ENCODE measurements around the gene PPIL1.

PPIL1 gene

GRCh38 chr6:36890112-36890663 is 15.6 kb upstream of the PPIL1 start:
- DNase-seq (ENCODE audit: extremely low read depth in 1 of 2, low read depth in 1 of 2) = no peak

GRCh38 chr6:36888654-36889481 is 14.3 kb upstream of the PPIL1 start:
- DNase-seq (ENCODE audit: extremely low read depth in 1 of 2, low read depth in 1 of 2) = no peak

GRCh38 chr6:36888115-36888643 is 13.6 kb upstream of the PPIL1 start:
- DNase-seq (ENCODE audit: extremely low read depth in 1 of 2, low read depth in 1 of 2) = no peak

GRCh38 chr6:36886950-36887618 is 12.5 kb upstream of the PPIL1 start:
- no peak for DNase-seq (ENCODE audit: extremely low read depth in 1 of 2, low read depth in 1 of 2)

- peak; percentile 94 to 95 for DNase-seq (ENCODE audit: extremely low read depth in 1 of 2, low read depth in 1 of 2)
Observed at GRCh38 chr6:36885461-36886401, 11.1 kb upstream of the PPIL1 start, which contains the start of gene C6orf89. Gene C6orf89, plus strand, starts transcription at chr6:36885952. Its CDS starts 13,493 bp downstream, at chr6:36899445.

- no peak for DNase-seq (ENCODE audit: extremely low read depth in 1 of 2, low read depth in 1 of 2)
Observed at GRCh38 chr6:36884610-36885009, 10.0 kb upstream of the PPIL1 start.

- DNase-seq (ENCODE audit: extremely low read depth in 1 of 2, low read depth in 1 of 2) = no peak
Observed at GRCh38 chr6:36875250-36875633, 639 bp upstream of the PPIL1 start.

GRCh38 chr6:36873612-36874442 is 776 bp downstream of the PPIL1 start:
- no peak for DNase-seq (ENCODE audit: extremely low read depth in 1 of 2, low read depth in 1 of 2)

GRCh38 chr6:36873115-36873514 is 1.5 kb downstream of the PPIL1 start:
- DNase-seq (ENCODE audit: extremely low read depth in 1 of 2, low read depth in 1 of 2) = no peak

GRCh38 chr6:36871686-36872085 is 2.9 kb downstream of the PPIL1 start:
- no peak for DNase-seq (ENCODE audit: extremely low read depth in 1 of 2, low read depth in 1 of 2)

- DNase-seq (ENCODE audit: extremely low read depth in 1 of 2, low read depth in 1 of 2) = no peak
Observed at GRCh38 chr6:36867471-36868224, 7.0 kb downstream of the PPIL1 start.

GRCh38 chr6:36865835-36866234 is 8.8 kb downstream of the PPIL1 start:
- DNase-seq (ENCODE audit: extremely low read depth in 1 of 2, low read depth in 1 of 2) = no peak

GRCh38 chr6:36863670-36864540 is 10.7 kb downstream of the PPIL1 start:
- DNase-seq (ENCODE audit: extremely low read depth in 1 of 2, low read depth in 1 of 2) = no peak

- no peak for DNase-seq (ENCODE audit: extremely low read depth in 1 of 2, low read depth in 1 of 2)
Observed at GRCh38 chr6:36862848-36863382, 11.7 kb downstream of the PPIL1 start.

GRCh38 chr6:36862164-36862847 is 12.3 kb downstream of the PPIL1 start:
- DNase-seq (ENCODE audit: extremely low read depth in 1 of 2, low read depth in 1 of 2) = no peak

GRCh38 chr6:36860126-36860525 is 14.5 kb downstream of the PPIL1 start:
- no peak for DNase-seq (ENCODE audit: extremely low read depth in 1 of 2, low read depth in 1 of 2)

- no peak for DNase-seq (ENCODE audit: extremely low read depth in 1 of 2, low read depth in 1 of 2)
Observed at GRCh38 chr6:36858407-36858981, 16.1 kb downstream of the PPIL1 start.

Data from activated CD8-positive, alpha-beta memory T cell treated with anti-CD3 and anti-CD28 coated beads for 1 hour (primary cell).